Measurements from ENCODE around the gene SFT2D2.

SFT2D2 gene

GRCh38 chr1:168300626-168301025, 74.8 kb downstream of the SFT2D2 start:
- Histone ChIP-seq H4K20me1 (no peaks in the 10 kb centered on the region), H3K9ac (no peak overlapping the region), H3K4me1 (no peaks in the 10 kb centered on the region), H3K4me3 (no peak overlapping the region), H3K27me3 (no peaks in the 10 kb centered on the region), H3K9me3 (replicated peaks in 1 of 11) (peaks cover 0 to 9% (median 0%) of the 10 kb centered on the region in 11 experiments; a peak in 2 of 22 replicates), H3K27ac (no peak overlapping the region), H3K4me2 (no peak overlapping the region), H3K36me3 (peaks cover 0 to 45% (median 0%) of the 10 kb centered on the region in 11 experiments; a peak in 6 of 22 replicates)
- TF ChIP-seq Cebpa-rat (IDR thresholded peaks at IDR 0.05) = no peak

- H3K9ac ChIP-seq = no peak overlapping the region
- no peak overlapping the region for H3K27ac ChIP-seq
- no peak overlapping the region for H3K4me2 ChIP-seq
- H3K4me1 ChIP-seq = no peaks in the 10 kb centered on the region
- TF ChIP-seq Cebpa-rat (IDR thresholded peaks at IDR 0.05) = no peak
- no peak overlapping the region for H3K4me3 ChIP-seq
- no peaks in the 10 kb centered on the region for H4K20me1 ChIP-seq
- peaks cover 0 to 46% (median under 1%) of the 10 kb centered on the region in 11 experiments; a peak in 5 of 22 replicates for H3K36me3 ChIP-seq
- no peaks in the 10 kb centered on the region for H3K27me3 ChIP-seq
- H3K9me3 ChIP-seq (replicated peaks in 1 of 11) = no peaks in the 10 kb centered on the region; a peak in 1 of 22 replicates
Measured at GRCh38 chr1:168301664-168302320, 76.0 kb downstream of the SFT2D2 start.

Data from BLaER1 treated with 17β-estradiol and CSF1 and Interleukin-3, amounts not matched to agents 10 nM and 100 nM (cell line).